Measurements from ENCODE around the gene TTYH1. TPM values are rescaled to one million over a fixed set of nuclear protein-coding genes. Genes with fewer than 3 reads are reported as not detected.

Gene TTYH1
- total and polyA plus RNA-seq, 9 donors = 0.25 to 34.2 (median 1.8) TPM

GRCh38 chr19:54415901-54416673 is 823 bp downstream of the TTYH1 start:
- TF ChIP-seq CTCF (IDR thresholded peaks at IDR 0.05) = no peak
- TF ChIP-seq POLR2A (IDR thresholded peaks at IDR 0.05) = no peak
- no peak for TF ChIP-seq EP300 (IDR thresholded peaks at IDR 0.05)
- Histone ChIP-seq H3K36me3 (no peaks in the 10 kb centered on the region), H3K27me3 (no peaks in the 10 kb centered on the region), H3K9me3 (no peaks in the 10 kb centered on the region), H3K27ac (no peak overlapping the region), H3K4me3 (no peak overlapping the region), H3K4me1 (ENCODE audit: insufficient read depth) (peaks cover 3% of the 10 kb centered on the region)
- intact Hi-C loops (cut with DNase I) = no loop called here
- DNase-seq = no peak
- WGBS, 3 donors = 2 to 5% (median 3%) methylated on average over 27 to 28 of the region's 28 CpGs

GRCh38 chr19:54416695-54417491 is 1.6 kb downstream of the TTYH1 start:
- Histone ChIP-seq H3K27me3 (no peaks in the 10 kb centered on the region), H3K36me3 (no peaks in the 10 kb centered on the region), H3K27ac (no peak overlapping the region), H3K9me3 (no peaks in the 10 kb centered on the region), H3K4me1 (ENCODE audit: insufficient read depth) (peaks cover 3% of the 10 kb centered on the region), H3K4me3 (no peak overlapping the region)
- no peak for DNase-seq
- TF ChIP-seq EP300 (IDR thresholded peaks at IDR 0.05) (no peak), CTCF (IDR thresholded peaks at IDR 0.05) (no peak), POLR2A (IDR thresholded peaks at IDR 0.05) (no peak)
- intact Hi-C loops (cut with DNase I) = no loop called here
- 20 to 32% (median 25%) methylated on average over 34 to 44 of the region's 44 CpGs for WGBS, 3 donors

GRCh38 chr19:54418030-54418929 is 3.0 kb downstream of the TTYH1 start:
- intact Hi-C loops (cut with DNase I) = no loop called here
- Histone ChIP-seq H3K27me3 (no peaks in the 10 kb centered on the region), H3K9me3 (no peaks in the 10 kb centered on the region), H3K4me3 (no peak overlapping the region), H3K36me3 (no peaks in the 10 kb centered on the region), H3K27ac (no peak overlapping the region), H3K4me1 (ENCODE audit: insufficient read depth) (peaks cover 3% of the 10 kb centered on the region)
- TF ChIP-seq POLR2A (IDR thresholded peaks at IDR 0.05) (no peak), EP300 (IDR thresholded peaks at IDR 0.05) (no peak), CTCF (IDR thresholded peaks at IDR 0.05) (no peak)
- 12 to 19% (median 15%) methylated on average over 25 of the region's 25 CpGs for WGBS, 3 donors
- no peak for DNase-seq
